ENCODE measurements around the gene TCF4. TPM values are rescaled to one million over a fixed set of nuclear protein-coding genes. Genes with fewer than 3 reads are reported as not detected.
A peak's percentile ranks its signal among the peaks of the same experiment; 100 is the strongest.

Gene TCF4
- total RNA-seq, 1 donor from 2014 or later = 143 TPM

DNA sequence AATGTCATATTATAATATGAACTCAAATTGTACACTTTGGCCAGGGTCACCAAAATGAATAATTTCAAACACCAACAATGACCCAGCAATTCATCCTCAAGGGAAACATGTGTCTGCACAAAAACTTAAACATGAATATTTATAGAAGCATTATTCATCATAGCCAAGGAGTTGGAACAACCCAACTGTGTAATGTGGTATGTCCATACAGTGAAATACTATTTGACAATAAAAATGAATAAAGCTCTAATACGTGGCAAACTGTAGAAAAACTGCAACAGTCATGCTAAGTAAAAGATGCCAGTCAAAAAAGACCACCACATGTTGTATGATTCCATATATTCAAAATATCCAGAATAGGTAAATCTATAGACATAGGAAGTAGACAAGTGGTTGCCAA is 334.2 kb downstream of the TCF4 start:
- Histone ChIP-seq H3K9me3 (no peaks in the 10 kb centered on the region), H3K27ac (no peak overlapping the region), H3K36me3 (peaks cover 34% of the 10 kb centered on the region), H3K27me3 (no peaks in the 10 kb centered on the region), H3K4me1 (no peaks in the 10 kb centered on the region), H3K4me3 (no peak overlapping the region)
- TF ChIP-seq, protein P1, sequence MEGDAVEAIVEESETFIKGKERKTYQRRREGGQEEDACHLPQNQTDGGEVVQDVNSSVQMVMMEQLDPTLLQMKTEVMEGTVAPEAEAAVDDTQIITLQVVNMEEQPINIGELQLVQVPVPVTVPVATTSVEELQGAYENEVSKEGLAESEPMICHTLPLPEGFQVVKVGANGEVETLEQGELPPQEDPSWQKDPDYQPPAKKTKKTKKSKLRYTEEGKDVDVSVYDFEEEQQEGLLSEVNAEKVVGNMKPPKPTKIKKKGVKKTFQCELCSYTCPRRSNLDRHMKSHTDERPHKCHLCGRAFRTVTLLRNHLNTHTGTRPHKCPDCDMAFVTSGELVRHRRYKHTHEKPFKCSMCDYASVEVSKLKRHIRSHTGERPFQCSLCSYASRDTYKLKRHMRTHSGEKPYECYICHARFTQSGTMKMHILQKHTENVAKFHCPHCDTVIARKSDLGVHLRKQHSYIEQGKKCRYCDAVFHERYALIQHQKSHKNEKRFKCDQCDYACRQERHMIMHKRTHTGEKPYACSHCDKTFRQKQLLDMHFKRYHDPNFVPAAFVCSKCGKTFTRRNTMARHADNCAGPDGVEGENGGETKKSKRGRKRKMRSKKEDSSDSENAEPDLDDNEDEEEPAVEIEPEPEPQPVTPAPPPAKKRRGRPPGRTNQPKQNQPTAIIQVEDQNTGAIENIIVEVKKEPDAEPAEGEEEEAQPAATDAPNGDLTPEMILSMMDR (IDR thresholded peaks at IDR 0.05) = no peak
- intact Hi-C loops (cut with DNase I) = no loop called here
- no peak for ATAC-seq
- no peak for DNase-seq

DNA sequence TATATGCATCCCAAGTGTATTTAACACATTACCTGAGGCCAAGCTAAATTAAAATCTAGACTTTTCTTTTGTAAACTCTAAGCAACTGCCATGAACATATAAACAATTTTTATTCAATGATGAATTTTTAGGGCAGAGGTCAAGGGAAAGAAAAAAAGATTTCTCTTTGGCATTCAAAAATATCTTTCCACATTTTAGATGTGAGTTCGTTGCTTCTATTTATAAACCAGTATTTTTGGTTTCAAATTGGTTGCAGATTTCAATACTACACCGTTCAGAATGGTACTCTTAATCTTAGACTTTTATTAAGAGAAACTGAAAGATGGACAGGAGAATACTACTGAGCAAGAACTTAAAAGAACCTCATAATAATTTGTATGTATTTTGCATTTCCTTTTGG is 335.1 kb downstream of the TCF4 start:
- H3K4me3 ChIP-seq = no peak overlapping the region
- intact Hi-C loops (cut with DNase I) = no loop called here
- no peak for DNase-seq
- no peaks in the 10 kb centered on the region for H3K9me3 ChIP-seq
- H3K27ac ChIP-seq = no peak overlapping the region
- H3K36me3 ChIP-seq = peaks cover 28% of the 10 kb centered on the region
- TF ChIP-seq, protein P1 (IDR thresholded peaks at IDR 0.05) = no peak
- no peak for ATAC-seq
- H3K4me1 ChIP-seq = peaks cover 2% of the 10 kb centered on the region
- no peaks in the 10 kb centered on the region for H3K27me3 ChIP-seq

GRCh38 chr18:55252053-55252675 is 335.8 kb downstream of the TCF4 start:
- Histone ChIP-seq H3K36me3 (peaks cover 28% of the 10 kb centered on the region), H3K9me3 (no peaks in the 10 kb centered on the region), H3K27ac (no peak overlapping the region), H3K4me3 (peak overlapping the region; percentile 4), H3K27me3 (no peaks in the 10 kb centered on the region), H3K4me1 (peaks cover 9% of the 10 kb centered on the region)
- DNase-seq (no peak), ATAC-seq (no peak)
- TF ChIP-seq, protein P1 (IDR thresholded peaks at IDR 0.05) = no peak
- intact Hi-C loops (cut with DNase I) = no loop called here

DNA sequence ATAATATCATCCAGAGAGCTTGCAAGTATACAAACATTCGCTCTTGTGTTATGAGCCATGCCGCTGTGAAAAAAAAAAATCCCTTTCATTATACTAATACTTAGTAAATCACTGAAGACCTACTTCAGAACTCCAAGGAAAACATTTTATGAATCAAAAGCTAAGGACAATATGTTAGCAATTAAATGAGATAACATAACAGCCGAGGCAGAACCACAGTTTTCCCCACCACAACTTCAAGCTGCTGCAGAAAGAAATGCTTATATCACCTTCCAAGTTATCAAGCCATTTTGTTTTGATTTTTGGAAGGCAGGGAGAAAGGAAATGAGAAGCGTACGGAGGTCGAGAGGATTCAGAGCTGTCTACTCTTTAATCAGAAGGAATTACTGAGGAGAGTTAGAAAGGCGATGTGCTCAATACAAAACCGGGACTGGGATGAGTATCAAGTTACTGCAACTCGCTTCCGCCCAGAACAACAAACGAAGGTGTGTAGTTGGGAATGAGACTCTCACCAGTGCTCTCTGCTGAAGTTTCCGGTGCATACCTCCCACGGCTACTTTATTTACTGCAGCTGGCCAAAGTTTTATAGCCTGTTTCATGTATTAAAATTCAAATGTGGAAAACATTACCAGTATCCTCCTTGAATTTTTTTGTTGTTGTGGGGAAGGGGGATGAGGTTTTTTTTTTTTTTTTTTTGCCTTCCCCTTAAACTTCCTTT is 336.6 kb downstream of the TCF4 start:
- no peak for DNase-seq
- no peaks in the 10 kb centered on the region for H3K27me3 ChIP-seq
- H3K36me3 ChIP-seq = peaks cover 23% of the 10 kb centered on the region
- no peak overlapping the region for H3K27ac ChIP-seq
- intact Hi-C loops (cut with DNase I) = no loop called here
- H3K4me1 ChIP-seq = peaks cover 11% of the 10 kb centered on the region
- no peak for ATAC-seq
- no peak overlapping the region for H3K4me3 ChIP-seq
- TF ChIP-seq, protein P1 (IDR thresholded peaks at IDR 0.05) = no peak
- no peaks in the 10 kb centered on the region for H3K9me3 ChIP-seq

- H3K9me3 ChIP-seq = no peaks in the 10 kb centered on the region
These were observed 337.2 kb downstream of the TCF4 start for GRCh38 chr18:55250768-55251173.

More at GRCh38 chr18:55250768-55251173, 337.2 kb downstream of the TCF4 start:
- no peak for ATAC-seq
- Histone ChIP-seq H3K36me3 (peaks cover 17% of the 10 kb centered on the region), H3K4me3 (no peak overlapping the region), H3K4me1 (peaks cover 11% of the 10 kb centered on the region), H3K27ac (no peak overlapping the region), H3K27me3 (no peaks in the 10 kb centered on the region)
- no peak for DNase-seq
- TF ChIP-seq, protein P1 (IDR thresholded peaks at IDR 0.05) = no peak
- intact Hi-C loops (cut with DNase I) = no loop called here
